GM18526 (cell line): ENCODE data around the gene XKR7.

Experiments
- POLR2A ChIP-seq: IDR thresholded peaks from 3 replicates; pipeline ENCODE4 v1.6.1; 2011; ENCODE audit not compliant: insufficient read length; ENCODE audit errors: extremely low read depth

XKR7 gene

DNA sequence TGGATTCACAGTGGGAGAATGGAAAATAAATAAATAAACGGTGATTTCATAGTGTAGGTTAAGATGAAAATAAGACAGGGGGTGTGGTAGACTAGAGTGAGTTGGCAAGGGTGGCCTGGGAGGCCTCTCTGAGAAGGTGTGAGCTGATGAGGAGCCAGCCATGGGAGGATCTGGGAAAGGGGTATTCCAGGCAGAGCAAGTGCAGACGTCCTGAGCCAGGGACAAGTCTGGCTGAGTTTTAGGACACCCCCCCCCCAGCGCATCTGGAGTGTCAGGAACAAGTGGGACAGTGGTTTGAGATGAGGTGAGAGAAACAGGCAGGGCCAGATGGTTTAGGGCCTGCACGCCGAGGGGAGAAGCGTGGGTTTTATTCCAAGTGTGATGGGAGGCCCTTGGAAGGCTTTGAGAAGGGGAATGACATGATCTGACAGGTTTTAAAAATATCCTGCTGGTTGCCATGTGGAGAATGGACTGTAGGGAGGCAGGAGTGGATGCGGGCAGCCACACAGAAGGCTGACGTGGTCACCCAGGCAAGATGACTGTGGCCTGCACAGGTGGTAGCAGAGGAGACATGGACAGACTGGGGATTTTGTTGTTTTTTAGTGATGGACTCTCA lies 21.2 kb downstream of the XKR7 start:
- TF ChIP-seq POLR2A = no peak

DNA sequence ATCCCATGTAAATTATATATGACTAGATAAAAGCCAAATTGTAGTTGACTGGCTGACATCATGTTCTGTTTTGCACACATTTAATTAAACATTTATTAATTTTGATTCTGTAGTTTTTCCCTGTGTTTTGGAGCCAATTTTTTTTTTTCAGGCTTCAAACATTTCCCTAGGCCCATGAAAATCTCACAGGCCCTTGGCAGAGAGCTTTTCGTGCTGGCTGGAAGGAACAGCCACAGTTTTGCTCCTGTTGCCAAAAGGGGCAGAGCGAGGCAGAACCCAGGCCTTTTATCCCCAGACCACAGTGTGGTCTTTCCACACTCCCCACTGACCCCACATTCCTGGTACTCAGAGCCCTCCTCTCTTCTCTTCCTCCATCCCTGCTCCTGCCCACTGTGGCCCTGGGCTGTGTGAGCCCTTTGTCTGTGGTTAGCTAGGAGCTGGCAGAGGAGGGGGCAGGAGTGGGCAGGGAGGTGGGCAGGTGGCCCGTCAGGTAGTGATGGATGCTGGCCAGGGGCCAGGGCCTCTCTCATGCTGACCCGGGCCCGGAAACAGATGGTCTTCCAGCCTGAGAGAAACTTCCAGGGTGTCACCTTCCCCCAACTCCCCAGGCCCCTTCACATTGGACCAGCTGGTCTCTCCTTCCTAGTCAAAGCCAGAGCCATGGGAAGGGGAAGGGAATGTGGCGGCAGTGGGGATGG lies 22.8 kb downstream of the XKR7 start:
- TF ChIP-seq POLR2A = no peak

DNA sequence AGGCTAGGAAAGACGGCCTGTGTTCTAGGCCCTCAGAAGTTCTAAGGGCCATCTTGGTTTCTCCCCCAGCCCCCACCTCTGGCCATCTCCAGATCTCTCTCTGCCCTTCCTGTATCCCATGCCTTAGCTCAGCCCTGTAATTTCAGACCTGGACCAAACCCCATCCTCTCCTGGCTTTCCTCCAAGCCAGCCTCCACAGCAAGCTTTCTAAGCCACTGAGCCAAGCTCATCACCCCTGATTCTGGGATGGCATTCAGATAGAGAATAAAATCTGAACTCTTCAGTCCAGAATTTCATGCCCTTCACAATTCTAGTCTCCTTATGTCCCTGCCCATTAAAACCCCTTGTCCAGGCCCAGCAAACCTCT lies 23.4 kb downstream of the XKR7 start:
- no peak for TF ChIP-seq POLR2A

DNA sequence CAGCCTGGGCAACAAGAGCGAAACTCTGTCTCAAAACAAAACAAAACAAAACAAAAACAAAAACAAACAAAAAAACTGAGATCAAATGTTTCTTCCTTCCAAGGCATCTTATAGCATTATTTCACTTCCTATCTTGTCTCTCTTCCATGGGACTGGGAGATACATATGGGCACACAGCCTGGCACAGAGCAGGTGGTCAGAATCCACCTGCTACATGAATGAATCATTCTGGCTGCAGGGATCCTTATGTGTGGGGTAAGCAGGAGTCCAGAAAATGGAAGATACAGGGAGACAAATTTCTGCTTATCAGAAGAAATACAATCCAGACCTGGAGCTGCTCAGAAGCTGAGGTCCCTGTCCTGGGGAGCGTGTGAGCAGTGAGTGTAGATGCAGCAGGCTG lies 24.1 kb downstream of the XKR7 start:
- TF ChIP-seq POLR2A = no peak

DNA sequence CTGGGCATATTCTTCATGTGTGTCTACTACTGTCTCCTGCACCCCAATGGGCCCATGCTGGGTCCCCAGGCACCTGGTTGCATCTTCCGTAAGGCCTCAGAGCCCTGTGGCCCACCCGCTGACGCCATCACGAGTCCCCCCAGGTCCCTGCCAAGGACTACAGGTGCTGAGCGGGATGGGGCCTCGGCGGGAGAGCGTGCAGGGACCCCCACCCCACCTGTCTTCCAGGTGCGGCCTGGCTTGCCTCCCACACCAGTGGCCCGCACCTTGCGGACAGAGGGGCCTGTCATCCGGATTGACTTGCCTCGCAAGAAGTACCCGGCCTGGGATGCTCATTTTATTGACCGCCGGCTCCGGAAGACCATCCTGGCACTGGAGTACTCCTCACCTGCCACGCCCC lies 29.0 kb downstream of the XKR7 start:
- no peak for TF ChIP-seq POLR2A

DNA sequence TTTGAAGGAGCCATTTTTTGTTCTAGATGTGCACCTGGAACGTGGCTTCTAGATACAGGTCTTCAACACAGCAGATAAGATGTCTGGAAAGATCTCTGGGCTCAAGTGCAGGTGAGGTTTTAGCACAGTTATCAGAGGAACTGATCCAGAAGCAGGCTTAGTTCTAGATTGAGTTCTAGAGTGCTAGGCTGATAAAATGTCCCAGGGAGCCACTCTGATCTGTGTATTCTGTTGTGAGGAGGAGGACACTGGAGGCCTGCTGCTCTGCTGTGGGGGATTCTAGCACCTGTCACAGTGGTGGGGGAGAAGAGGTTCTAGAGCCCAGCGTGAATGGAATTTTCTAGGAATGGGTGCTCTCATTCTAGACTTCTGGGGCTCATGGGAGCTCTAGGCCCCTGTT lies 30.3 kb downstream of the XKR7 start:
- no peak for TF ChIP-seq POLR2A

DNA sequence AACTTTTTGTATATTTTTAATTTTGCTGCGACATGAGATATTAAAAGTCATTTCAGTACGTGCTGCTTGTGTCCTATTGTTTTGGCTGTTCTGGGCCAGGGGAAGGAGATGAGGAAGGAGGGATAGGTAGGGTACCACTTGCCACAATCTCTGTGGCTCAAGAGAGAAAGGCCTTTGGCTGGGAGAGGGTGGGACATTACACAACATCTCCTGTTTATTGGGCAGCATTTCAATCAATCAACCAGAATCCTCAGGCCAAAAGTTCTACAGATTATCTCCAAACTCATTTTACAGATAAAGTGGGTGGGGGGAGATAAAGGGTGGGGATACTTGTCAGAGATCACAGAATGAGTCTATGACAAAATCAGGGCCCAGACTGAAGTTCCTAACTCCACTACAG lies 35.4 kb downstream of the XKR7 start:
- no peak for TF ChIP-seq POLR2A

DNA sequence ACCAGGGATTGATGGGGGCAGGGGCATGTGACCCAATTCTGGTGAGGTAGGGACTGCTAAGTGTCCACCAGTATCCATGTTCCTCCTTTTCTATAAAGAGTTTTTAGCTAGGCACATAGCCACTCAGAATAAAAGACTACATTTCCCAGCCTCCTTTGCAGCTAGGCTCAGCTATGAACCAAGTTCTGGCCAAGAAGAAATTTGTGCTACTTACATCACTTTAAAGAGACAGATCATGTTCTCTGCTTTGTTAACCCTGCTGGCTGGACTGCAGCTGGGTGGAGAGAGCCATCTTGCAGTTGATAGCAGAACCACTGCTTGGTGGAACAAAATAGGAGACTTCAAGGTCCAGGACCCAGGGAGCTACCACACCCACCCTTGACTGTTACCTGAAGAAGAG lies 37.0 kb downstream of the XKR7 start:
- TF ChIP-seq POLR2A = no peak

DNA sequence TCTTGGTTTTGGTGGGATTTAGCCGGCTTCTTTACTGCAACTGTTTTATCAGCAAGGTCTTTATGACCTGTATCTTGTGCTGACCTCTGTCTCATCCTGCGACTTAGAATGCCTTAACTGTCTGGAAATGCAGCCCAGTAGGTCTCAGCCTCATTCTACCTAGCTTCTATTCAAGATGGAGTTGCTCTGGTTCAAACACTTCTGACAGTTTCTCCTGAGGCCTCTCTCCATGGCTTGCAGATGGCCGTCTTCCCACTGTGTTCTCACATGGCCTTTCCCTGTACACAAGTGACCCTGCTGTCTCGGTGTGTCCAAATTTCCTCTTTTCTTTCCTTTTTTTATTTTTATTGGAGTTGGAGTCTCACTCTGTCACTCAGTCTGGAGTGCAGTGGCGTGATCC lies 38.1 kb downstream of the XKR7 start:
- no peak for TF ChIP-seq POLR2A

DNA sequence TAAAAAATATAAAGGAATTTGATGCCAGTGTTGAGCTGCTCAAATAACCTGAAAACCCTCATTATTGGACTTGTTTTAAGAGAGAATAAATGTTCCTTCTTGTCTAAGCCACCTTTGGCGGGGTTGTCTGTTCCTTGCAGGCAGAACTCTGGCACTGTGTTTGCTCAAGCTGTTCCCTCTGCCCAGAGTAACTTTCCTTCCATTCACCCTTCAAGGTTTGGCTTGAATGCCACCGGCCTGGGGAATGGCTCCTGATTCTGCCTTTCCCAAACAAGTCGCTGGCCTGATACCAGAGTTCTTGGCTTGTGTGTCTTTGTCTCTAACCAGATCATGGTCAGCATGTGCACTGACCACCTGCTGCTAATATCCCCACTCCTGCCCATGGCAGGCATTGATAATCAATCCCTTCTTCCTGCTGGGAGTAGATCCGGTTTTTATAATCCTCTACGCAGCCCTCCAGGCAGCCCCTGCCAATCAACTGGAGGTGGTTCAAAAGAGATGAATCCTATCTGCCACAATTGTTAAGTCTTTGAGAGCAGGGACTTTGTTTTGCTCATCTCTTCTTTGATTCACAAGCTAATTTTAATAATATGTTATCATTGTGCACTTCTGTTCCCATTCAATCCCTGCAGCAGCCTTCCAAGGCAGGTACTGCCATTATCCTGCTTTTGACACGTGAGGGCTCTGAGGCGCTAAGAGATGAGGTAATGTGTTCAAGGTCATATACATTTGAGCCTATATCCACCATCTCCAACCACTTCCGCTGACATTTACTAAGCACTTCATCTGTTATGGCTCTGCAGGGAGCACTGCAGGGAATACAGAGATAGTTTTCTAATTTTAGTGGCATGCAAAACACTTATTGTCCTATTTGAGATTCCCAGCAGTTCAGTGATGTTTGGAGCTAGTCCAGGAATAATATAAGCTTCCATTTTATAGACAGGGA lies 39.2 kb downstream of the XKR7 start:
- TF ChIP-seq POLR2A = no peak

DNA sequence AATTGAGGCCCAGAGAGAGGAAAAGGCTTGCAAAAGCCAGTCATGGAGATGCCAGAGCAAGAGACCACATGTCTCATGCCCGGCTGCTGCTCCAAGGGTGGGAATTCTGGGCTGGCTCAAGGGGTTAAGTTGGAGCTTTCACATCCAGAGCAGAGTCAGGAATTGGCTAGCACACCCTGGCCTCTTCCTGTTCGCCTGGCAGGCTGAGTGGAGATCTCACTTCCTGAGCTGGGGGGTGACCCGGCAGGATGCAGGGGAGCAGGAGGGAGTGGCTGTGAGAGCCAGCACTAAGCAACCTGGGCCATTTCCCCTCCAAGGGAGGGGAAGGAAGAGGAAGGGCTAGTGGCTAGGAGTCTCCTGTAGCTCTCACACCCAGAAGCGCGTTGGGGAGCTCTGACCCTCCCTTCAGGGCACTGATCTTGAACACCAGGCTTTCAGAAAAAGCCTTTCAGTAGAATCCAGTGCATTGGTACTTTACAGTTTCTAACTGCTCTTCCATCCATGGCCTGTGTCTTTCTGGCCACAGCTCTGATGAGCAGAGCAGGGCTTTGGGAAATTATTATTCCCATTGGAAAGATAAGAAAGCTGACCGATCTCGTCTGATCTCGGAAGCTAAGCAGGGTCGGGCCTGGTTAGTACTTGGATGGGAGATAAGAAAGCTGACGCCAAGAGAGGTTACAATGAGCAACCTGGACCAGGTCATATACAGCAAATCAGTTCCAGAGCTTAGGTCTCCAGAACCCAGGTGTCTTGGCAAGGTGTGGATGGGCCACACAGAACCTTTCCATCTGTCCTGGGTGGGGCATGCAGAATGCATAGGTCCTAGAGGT lies 40.1 kb downstream of the XKR7 start:
- TF ChIP-seq POLR2A = no peak

DNA sequence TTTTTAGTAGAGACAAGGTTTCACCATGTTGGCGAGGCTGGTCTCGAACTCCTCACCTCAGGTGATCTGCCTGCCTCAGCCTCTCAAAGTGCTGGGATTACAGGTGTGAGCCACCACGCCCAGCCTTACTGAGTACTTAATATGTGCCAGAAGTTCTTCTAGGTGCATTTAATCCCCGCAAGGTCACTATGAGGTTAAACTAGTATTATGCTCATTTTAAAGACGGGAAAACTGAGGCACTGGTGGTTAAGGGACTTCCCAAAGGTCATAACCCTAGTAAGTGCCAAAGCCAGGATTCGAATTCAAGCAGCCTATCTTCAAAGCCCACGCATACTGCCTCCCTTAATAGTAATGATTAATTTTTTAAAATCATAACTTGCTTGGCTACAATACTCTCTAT lies 41.6 kb downstream of the XKR7 start:
- no peak for TF ChIP-seq POLR2A

DNA sequence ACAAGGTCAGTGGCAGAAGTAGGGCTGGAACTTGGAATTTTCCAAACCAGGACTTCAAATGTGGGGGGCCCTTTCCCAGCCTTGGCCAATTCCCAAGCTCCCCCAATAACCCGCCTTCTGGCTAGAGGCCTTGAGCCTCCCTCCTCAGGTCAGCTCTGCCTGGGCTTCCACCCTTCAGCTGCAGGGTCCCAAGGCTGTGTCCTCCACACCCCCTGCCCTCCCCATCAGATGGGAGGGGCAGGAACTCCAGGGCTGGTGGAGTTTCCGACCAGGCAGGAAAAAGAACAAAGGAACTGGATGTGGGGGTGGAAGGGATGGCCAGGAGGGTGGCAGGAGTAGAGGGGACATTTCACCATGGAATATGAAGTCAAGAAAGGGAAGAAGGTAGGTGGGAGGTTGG lies 42.1 kb downstream of the XKR7 start, which contains the start of gene CCM2L:
Gene CCM2L, plus strand, starts transcription at position 338 of the 400 bp plus-strand sequence. Its CDS starts 17 bp downstream, at position 355.
- TF ChIP-seq POLR2A = no peak

DNA sequence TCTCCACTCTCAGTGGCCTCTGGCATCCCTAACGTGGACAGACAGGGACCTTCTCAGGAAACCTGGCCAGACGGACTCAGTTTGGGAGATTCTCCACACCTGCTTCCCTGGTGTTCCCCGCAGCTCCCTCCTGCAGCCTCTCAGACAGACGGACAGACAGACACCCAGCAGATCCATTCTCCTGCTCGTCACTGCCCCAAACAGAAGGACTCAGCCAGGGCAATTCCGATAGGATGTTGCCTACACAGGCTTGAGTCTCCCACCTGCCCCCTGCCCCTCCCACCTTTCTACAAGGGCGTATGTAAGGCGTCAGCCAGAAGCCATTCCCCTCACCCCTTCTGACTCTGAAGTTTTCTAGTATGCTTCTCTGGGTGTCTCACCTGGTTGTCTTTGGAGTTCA lies 42.7 kb downstream of the XKR7 start:
- no peak for TF ChIP-seq POLR2A

DNA sequence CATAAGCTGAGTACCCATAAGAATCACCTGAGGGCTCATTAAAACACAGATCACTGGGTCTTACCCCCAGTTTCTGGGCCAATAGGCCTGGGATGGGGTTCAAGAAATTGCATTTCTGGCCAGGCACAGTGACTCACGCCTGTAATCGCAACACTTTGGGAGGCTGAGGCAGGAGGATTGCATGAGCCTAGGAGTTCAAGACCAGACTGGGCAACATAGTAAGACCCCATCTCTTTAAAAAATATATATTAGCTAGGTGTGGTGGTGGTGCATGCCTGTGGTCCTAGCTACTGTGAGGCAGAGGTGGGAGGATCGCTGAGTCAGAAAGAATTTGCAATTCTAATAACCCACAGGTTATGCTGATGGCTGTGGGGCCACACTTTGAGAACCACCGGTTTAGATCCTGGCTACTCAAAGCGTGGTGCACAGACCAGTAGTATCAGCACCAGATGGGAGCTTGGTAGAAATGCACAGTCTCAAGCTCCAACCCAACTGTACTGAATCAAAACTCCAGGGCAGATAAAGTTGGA lies 44.3 kb downstream of the XKR7 start:
- no peak for TF ChIP-seq POLR2A
